NCI-H2196 treated with DMSO at 0.1 percent for 48 hours (cell line): ENCODE results near the gene CDC25A.
"Not testable (repeated sequence)": the region's sequence is repeated elsewhere in the genome, so short reads cannot be mapped to it uniquely, and the experiment has no call there.

Experiments
- DNase-seq: peaks from one replicate; lab custom pipeline; 2025; ENCODE audit not compliant: unreplicated experiment; lab: John Stamatoyannopoulos, UW

Gene CDC25A

DNA sequence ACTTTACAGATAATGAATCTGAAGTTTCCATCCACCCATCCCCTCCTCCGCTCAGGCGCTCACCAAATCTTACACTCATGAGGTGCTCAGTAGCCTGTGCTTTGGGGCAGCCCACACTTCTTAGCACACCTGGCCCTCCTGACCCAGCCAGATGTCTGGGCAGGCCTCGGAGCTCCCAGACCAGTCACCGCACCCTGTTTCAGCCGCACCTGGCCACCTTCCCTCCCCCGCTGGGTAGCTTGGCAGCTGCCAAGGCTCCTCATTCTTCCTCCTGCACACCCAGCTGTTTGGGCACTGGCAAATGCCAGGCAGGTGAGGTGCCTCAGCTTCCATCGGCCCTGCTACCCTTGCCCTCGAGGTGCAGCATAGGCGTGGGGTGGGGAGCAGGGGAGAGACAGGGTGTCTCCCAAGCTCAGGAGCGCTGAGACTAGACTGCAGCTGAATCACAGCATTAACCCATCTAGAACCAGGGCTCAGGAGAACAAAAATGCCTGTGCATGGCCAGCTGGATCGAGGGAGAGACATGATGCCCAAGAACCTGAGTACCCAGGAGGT is 45.8 kb downstream of the CDC25A start:
- DNase-seq = peak; percentile 4

DNA sequence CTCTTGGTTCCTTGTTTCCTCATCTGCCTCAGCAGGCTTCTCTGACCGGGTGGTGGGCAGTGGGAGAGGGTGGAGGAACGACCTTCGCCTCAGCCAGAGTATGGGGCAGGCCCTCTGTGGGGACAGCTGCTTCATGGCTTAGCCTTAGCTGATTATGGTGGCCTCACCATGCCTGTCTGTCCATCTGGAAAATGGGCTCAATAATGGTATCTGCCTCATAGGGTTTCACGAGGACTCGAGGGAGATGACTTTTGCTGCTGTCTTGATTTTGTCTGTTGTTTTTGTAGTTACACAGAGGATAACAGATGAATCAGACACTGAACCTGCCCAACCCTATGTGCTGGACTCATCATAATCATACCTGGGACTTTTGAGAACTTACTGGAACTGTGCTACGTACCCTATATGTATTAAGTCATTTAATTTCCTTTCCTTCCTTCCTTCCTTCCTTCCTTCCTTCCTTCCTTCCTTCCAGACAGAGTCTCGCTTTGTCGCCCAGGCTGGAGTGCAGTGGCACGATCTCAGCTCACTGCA is 46.5 kb downstream of the CDC25A start:
- no peak for DNase-seq

DNA sequence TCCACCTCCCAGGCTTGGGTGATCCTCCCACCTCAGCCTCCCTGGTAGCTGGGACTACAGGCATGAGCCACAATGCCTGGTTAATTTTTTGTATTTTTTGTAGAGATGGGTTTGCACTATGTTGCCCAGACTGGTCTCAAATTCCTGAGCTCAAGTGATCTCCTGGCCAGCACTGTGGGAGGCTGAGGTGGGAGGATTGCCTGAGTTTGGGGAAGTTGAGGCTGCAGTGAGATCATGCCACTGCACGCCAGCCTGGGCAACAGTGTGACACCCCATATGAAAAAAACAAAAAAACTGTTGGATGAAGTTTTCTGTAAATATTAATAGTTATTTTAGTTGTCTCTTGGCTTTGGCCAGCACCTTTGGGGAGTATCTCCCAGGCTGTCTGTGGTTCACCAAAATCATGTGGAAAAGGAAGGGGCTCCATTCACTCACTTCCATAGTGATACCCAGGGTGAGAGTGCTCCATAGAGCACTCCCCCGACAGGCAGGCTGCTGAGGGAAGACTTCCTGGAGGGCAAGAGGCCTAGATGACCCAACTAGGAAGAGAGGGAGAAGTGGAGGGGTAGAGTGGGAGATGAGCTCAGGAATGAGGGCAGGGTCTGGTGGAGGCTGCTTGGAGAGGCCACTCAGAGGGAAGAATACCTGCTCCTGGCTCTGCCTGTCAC is 47.1 kb downstream of the CDC25A start:
- DNase-seq = no peak

GRCh38 chr3:48140336-48140757 is 47.9 kb downstream of the CDC25A start:
- no peak for DNase-seq

DNA sequence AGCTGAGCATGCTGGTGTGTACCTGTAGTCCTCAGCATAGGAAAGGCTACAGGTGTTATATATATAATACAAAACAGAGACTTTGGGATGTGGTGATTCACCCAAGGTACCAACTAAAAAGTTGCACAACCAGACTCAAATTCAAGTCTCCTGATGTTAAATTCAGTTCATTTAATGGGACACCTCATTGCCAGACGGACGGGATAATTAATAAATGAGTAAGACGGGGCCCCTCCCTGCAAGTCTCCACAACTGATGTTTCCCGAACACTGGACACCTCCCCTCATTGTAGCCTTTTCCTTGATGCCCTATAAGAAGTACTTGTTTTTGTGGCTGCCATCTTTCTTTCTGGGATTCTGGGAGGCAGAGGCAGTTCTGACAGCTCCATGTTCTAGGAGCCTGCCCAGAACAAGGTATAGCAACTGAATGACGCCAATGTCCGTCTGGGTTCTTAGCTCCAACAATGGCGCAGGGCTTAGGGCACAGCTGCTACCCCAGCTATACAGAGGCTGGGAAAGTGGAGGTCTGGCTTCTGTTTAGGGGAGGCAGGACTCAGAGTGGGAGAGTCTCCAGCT is 50.7 kb downstream of the CDC25A start:
- no peak for DNase-seq

- no peak for DNase-seq
These were observed 52.4 kb downstream of the CDC25A start for GRCh38 chr3:48135552-48136495.

DNA sequence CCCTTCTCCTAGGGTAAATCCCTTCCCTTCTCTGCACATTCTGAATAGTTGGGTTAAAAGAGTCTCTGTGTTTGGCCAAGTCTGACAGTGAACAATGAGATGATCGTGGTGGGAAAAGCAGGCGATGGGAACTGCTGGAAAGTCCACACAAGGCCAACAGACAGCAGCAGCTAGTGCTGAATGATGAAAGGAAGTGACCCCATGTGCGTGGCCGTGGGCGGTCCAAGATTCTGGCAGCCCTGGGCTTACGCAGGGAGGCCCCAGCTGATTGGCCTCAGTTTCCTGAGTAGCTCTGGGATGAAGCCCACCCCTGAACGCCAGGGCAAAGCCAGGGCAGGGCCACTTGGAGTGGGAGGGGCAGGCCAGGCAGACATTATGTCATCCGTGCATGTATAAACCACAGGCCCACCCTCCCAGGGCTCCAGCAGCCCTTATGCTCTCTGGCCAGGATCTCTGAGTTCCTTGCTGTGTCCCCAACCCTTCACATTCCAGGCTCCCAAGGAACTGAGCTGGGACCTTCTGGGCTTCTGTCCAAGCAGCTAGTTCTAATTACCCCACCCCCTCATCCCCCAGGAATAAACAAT is 57.8 kb downstream of the CDC25A start:
- no peak for DNase-seq

GRCh38 chr3:48129921-48130320 is 58.3 kb downstream of the CDC25A start:
- DNase-seq = no peak

DNA sequence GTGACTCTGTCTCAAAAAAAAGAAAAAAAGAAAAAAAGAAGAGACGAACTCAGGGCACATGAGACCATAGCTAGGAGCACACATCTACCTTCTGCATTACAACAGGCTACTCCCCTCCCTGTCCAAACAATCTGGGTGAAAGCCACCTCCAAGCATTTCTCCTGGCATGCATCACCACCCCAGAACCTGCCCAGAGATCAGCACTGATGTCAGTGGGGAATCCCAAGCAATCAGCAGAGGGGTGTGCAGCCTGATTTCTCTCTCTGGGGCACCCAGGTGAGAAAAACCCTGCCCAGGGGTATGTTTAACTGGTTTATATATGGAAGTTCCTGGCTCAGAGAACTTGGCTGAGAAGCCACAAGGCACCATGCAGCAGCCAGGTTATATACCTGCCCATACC is 59.4 kb downstream of the CDC25A start:
- DNase-seq = no peak

DNA sequence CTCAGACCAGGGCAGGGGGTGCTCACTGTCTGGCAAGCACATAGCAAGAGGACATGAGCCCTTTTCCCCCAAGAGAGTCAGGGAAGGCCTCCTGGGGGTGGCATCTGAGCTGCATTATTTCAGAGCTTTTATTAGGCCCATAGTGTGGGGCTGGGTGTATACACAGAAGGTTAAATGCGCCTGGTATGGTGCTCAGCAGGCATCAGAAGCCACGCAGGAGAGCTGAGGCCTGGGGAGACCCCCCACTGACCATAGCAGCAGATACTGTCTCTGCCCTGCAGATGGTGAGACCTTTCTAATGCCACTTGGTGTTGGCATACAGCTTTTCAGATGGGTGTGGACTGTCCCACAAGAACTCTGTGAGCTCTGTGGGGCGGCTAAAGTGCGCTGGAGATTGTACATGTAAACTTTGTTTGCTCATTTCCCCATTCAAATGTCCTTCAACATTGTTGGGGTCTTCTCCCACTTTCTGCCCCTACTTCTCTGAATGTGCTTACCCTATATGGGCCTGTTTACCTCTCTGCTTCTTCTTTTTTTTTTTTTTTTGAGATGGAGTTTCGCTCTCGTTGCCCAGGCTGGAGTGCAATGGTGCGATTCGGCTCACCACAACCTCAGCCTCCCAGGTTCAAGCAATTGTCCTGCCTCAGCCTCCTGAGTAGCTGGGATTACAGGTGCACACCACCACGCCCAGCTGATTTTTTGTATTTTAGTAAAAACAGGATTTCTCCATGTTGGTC is 62.2 kb downstream of the CDC25A start:
- no peak for DNase-seq

- DNase-seq = no peak
These were observed 63.1 kb downstream of the CDC25A start for GRCh38 chr3:48125013-48125705.

DNA sequence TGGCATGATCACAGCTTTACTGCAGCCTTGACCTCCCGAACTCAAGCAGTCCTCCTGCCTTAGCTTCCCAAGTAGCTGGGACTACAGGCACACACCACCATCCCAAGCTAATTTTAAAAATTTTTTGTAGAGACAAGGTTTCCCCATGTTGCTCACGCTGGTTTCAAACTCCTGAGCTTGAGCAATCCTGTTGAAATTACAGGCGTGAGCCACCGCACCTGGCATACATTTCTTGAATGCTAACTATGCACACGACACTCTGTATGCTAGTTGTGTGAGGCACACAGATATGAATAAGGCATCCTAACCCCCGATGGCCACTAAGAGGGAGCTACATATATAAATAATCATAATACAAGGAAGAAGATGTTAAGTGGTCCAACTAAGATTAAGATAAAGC is 64.9 kb downstream of the CDC25A start:
- no peak for DNase-seq

DNA sequence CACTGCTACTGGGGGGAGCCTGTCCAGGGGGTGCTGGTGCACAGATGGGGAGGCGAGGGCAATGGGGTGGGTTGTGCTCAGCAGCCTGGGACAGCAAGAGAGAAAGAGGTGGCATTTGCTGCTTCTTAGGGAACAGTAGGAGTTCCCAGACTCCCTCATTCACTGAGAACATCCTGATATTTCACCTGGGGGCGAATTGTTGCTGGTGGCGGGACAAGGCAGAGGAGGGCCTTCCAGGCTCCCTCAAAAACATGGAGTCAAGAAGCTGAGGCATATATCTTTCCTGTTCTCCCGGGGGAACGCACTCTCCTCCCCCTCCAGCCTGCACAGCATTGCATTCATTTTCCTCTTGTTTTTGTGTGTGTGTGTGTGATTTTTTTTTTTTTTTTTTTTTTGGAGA is 65.7 kb downstream of the CDC25A start:
- no peak for DNase-seq

- DNase-seq = no peak
These were observed 68.0 kb downstream of the CDC25A start for GRCh38 chr3:48120223-48120622.

- no peak for DNase-seq
These were observed 68.6 kb downstream of the CDC25A start for GRCh38 chr3:48119505-48120193.

- DNase-seq = no peak
These were observed 69.3 kb downstream of the CDC25A start for GRCh38 chr3:48118928-48119327.

GRCh38 chr3:48118322-48118721 is 69.9 kb downstream of the CDC25A start:
- no peak for DNase-seq

GRCh38 chr3:48112813-48113212 is 75.4 kb downstream of the CDC25A start:
- no peak for DNase-seq

- DNase-seq = not testable (repeated sequence)
These were observed 76.0 kb downstream of the CDC25A start for GRCh38 chr3:48112108-48112791.
